ENCODE measurements around the gene GAS2L3. TPM values are rescaled to one million over a fixed set of nuclear protein-coding genes. Genes with fewer than 3 reads are reported as not detected.

Gene GAS2L3
- total RNA-seq, 4 donors from 2014 or later, result 83.2 to 150 (median 115) TPM

GRCh38 chr12:100669922-100670321 is 96.4 kb downstream of the GAS2L3 start:
- H3K36me3 ChIP-seq, result no peaks in the 10 kb centered on the region
- no peak overlapping the region for H3K27ac ChIP-seq
- DNase-seq (ENCODE audit: low spot score in 2 of 2), result no peak
- TF ChIP-seq CTCF (IDR thresholded peaks at IDR 0.05) (no peak), EP300 (IDR thresholded peaks at IDR 0.05) (no peak), POLR2A (IDR thresholded peaks at IDR 0.05) (no peak)
- peaks cover 0 to 11% (median 0%) of the 10 kb centered on the region in 4 donors for H3K4me1 ChIP-seq
- no peak overlapping the region for H3K4me3 ChIP-seq
- H3K9me3 ChIP-seq, result no peaks in the 10 kb centered on the region
- no peaks in the 10 kb centered on the region for H3K27me3 ChIP-seq
- WGBS, 2 donors, result 83 to 87% methylated on average over 4 of the region's 4 CpGs

GRCh38 chr12:100671396-100672074 is 98.1 kb downstream of the GAS2L3 start:
- no peaks in the 10 kb centered on the region for H3K9me3 ChIP-seq
- DNase-seq (ENCODE audit: low spot score in 2 of 2), result no peak
- H3K4me3 ChIP-seq, result no peak overlapping the region
- 62 to 63% methylated on average over 7 of the region's 7 CpGs for WGBS, 2 donors
- peaks cover 0 to 11% (median 0%) of the 10 kb centered on the region in 4 donors for H3K4me1 ChIP-seq
- H3K27me3 ChIP-seq, result no peaks in the 10 kb centered on the region
- no peaks in the 10 kb centered on the region for H3K36me3 ChIP-seq
- no peak overlapping the region for H3K27ac ChIP-seq
- TF ChIP-seq CTCF (IDR thresholded peaks at IDR 0.05) (no peak), POLR2A (IDR thresholded peaks at IDR 0.05) (no peak), EP300 (IDR thresholded peaks at IDR 0.05) (no peak)

- 52 to 79% methylated on average over 2 of the region's 2 CpGs for WGBS, 2 donors
- DNase-seq (ENCODE audit: low spot score in 2 of 2), result no peak
- TF ChIP-seq POLR2A (IDR thresholded peaks at IDR 0.05) (no peak), EP300 (IDR thresholded peaks at IDR 0.05) (no peak), CTCF (IDR thresholded peaks at IDR 0.05) (peak in 3 of 5 experiments; percentile 5 to 29 (median 29))
- Histone ChIP-seq H3K4me3 (no peak overlapping the region), H3K9me3 (no peaks in the 10 kb centered on the region), H3K27ac (no peak overlapping the region), H3K4me1 (peaks cover 0 to 11% (median 0%) of the 10 kb centered on the region in 4 donors), H3K36me3 (no peaks in the 10 kb centered on the region), H3K27me3 (no peaks in the 10 kb centered on the region)
Measured at GRCh38 chr12:100672075-100672592, 98.7 kb downstream of the GAS2L3 start.

GRCh38 chr12:100674036-100674888 is 100.8 kb downstream of the GAS2L3 start:
- no peak for DNase-seq (ENCODE audit: low spot score in 2 of 2)
- Histone ChIP-seq H3K9me3 (no peaks in the 10 kb centered on the region), H3K36me3 (no peaks in the 10 kb centered on the region), H3K27ac (no peak overlapping the region), H3K4me3 (no peak overlapping the region), H3K27me3 (no peaks in the 10 kb centered on the region), H3K4me1 (peaks cover 0 to 11% (median 0%) of the 10 kb centered on the region in 4 donors)
- TF ChIP-seq CTCF (IDR thresholded peaks at IDR 0.05), result no peak
- TF ChIP-seq EP300 (IDR thresholded peaks at IDR 0.05), result no peak
- 79 to 83% methylated on average over 7 of the region's 7 CpGs for WGBS, 2 donors

Small RNA genes within 50 kb of the gene (small RNA-seq; reads per million reads assigned to genes)
- gene AC010200.2, result not detected

Other genes with a start within 250 kb of the GAS2L3 start
- not detected for gene SLC17A8, start 216.6 kb upstream of the GAS2L3 start, total RNA-seq
- not detected for gene NR1H4, start 99.8 kb upstream of the GAS2L3 start, total RNA-seq
- gene ANO4, start 221.1 kb downstream of the GAS2L3 start, total RNA-seq, result 1 to 10 TPM in 2 of 4 donors, under 1 TPM in 1, not detected in 1; 0.63 to 3.9 (median 1.3) TPM

Measured in tibial nerve (tissue), 4 donors.